GM13977 (cell line): ENCODE results near the gene LMO7.

Experiments
- DNase-seq: peaks from one replicate; pipeline ENCODE4 v3.0.0; 2012; ENCODE audit warnings: low spot score
- CTCF ChIP-seq: IDR thresholded peaks from 2 replicates; pipeline ENCODE4 v1.5.1; 2012; ENCODE audit warnings: mild to moderate bottlenecking, control low read depth; ENCODE audit not compliant: insufficient read depth; ENCODE audit errors: extremely low read depth, missing control alignments
- in situ Hi-C: fragments of 300-500 bp; cut with MboI; formaldehyde crosslinking; loops from one replicate; pipeline ENCODE4 v1.12.0; 2022; ENCODE audit warnings: low sequenced_read_pairs, low pct_unique_long_range_greater_than_20kb, mixed read lengths, inconsistent platforms; ENCODE audit not compliant: unreplicated experiment

LMO7 gene

GRCh38 chr13:75635828-75636435 lies at the start of gene LMO7:
LMO7 (plus strand) TSS chr13:75636330; CDS start chr13:75636658, 328 bp downstream.
- in situ Hi-C loops: no loop called here
- DNase-seq: peak; percentile 84
- no peak for TF ChIP-seq CTCF

DNA sequence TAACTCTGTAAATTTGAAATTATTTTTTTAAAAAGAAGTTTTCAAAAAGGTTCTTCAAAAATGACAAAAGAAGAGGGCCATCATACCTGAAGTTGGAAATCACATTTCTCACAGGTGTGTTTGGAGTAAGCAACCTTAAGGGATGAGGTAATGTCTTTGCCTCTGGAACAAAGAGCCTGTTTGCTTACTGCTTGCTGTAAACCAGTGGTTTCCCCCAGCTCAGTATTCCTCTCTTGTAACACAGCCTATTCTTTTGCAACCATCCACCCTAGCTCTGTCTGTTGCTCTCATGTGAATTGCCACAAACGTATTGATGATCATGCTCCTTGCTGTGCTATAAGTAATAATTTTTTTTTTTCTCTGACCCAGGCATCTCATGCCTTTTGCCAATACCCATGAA lies 48.5 kb upstream of the LMO7 start:
- in situ Hi-C loops: no loop called here
- no peak for DNase-seq
- no peak for TF ChIP-seq CTCF

DNA sequence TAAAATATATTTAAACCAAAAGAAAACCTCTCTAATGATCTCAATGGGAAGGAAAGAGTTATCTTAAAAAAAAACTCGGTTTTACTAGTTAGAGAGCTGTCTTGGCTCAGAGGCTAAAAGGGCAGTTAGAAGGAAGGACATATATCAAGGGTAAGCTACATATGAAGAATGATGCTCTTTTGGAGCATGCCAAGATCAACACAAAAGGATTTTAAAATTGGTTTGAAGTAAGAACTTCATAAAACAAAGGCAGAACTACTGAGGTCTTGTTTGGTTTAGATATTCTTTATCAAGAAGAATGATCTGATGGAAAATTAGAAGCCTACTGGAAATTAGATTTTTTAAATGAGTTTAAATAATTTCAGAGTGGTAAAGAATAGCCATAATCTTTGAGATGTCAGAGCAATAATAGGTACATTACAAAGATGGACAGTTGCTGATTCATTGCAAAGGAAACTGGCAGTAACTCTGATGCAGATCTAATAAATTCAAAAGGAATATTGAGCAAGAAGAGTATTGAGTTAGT lies 39.4 kb upstream of the LMO7 start:
- no peak for TF ChIP-seq CTCF
- in situ Hi-C loops: no loop called here
- no peak for DNase-seq

DNA sequence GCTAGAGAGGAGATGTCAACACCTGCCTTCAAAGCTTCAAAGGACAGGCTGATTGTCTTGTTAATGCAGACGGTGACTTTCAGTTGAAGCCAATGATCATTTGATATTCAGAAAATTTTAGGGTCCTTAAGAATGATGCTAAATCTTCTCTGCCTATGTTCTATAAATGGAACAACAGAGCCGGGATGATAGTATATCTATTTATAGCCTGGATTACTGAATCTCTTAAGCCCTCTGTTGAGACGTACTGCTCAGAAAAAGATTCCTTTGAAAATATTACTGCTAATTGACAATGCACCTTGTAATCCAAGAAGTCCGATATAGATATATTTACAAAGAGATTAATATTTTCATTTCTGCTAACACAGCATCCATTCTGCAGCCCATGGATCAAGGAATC lies 35.8 kb upstream of the LMO7 start:
- TF ChIP-seq CTCF: no peak
- no peak for DNase-seq
- in situ Hi-C loops: no loop called here

GRCh38 chr13:75603038-75603437 lies 33.1 kb upstream of the LMO7 start:
- DNase-seq: no peak
- in situ Hi-C loops: no loop called here
- TF ChIP-seq CTCF: no peak

DNA sequence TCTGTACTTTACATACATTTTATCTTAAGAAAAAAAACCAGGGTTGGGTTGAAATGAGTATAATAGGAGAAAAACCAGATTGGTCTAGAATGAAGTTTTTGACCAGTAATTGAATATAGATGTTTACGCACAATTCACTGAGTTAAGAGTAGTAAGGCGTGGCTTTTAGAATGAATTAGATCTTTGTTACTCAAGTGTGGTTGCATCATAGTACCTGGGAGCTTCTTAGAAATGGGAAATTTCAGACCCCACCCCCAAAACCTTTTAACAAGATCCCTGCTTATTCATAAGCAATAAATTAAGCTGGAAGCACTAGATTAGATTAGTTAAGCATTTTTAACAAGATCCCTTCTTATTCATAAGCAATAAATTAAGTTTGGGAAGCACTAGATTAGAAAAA lies 28.7 kb upstream of the LMO7 start:
- no peak for DNase-seq
- in situ Hi-C loops: no loop called here
- no peak for TF ChIP-seq CTCF
